GM18526 (cell line): ENCODE data around the gene MYH7.

ENCODE experiments used
- POLR2A ChIP-seq: IDR thresholded peaks from 3 replicates; pipeline ENCODE4 v1.6.1; 2011; ENCODE audit not compliant: insufficient read length; ENCODE audit errors: extremely low read depth

MYH7 gene

GRCh38 chr14:23376482-23377197 is 58.8 kb downstream of the MYH7 start, which contains the start of gene CMTM5:
CMTM5 (plus strand) TSS chr14:23377046; CDS start chr14:23377252, 206 bp downstream.
- no peak for TF ChIP-seq POLR2A

GRCh38 chr14:23375527-23376251 is 59.8 kb downstream of the MYH7 start:
- TF ChIP-seq POLR2A: no peak

GRCh38 chr14:23373041-23373440 is 62.4 kb downstream of the MYH7 start:
- TF ChIP-seq POLR2A: no peak

- TF ChIP-seq POLR2A: no peak
Measured at GRCh38 chr14:23372509-23372908, 63.0 kb downstream of the MYH7 start, which contains the start of gene IL25. IL25 (plus strand) TSS chr14:23372809.

GRCh38 chr14:23371865-23372264 is 63.6 kb downstream of the MYH7 start:
- no peak for TF ChIP-seq POLR2A

- no peak for TF ChIP-seq POLR2A
Measured at GRCh38 chr14:23370221-23370620, 65.2 kb downstream of the MYH7 start.

- TF ChIP-seq POLR2A: no peak
Measured at GRCh38 chr14:23366426-23366921, 69.0 kb downstream of the MYH7 start.

GRCh38 chr14:23365732-23366425 is 69.6 kb downstream of the MYH7 start:
- no peak for TF ChIP-seq POLR2A

- no peak for TF ChIP-seq POLR2A
Measured at GRCh38 chr14:23365036-23365731, 70.3 kb downstream of the MYH7 start, which contains the start of gene EFS. EFS (minus strand) TSS chr14:23365172; CDS start chr14:23365025, 147 bp downstream.

GRCh38 chr14:23364164-23365035 is 71.1 kb downstream of the MYH7 start:
- no peak for TF ChIP-seq POLR2A
